Measurements from ENCODE around the gene LRRC61. TPM values are rescaled to one million over a fixed set of nuclear protein-coding genes. Genes with fewer than 3 reads are reported as not detected.
"Not testable (repeated sequence)": the region's sequence is repeated elsewhere in the genome, so short reads cannot be mapped to it uniquely, and the experiment has no call there.

The LRRC61 gene
- total RNA-seq, 6 experiments from 2014 or later: 13.0 to 33.0 (median 19.1) TPM

- ATAC-seq (peak; percentile 17 to 57 (median 46)), DNase-seq (peak in 2 of 3 donors; percentile 81 to 87)
- Histone ChIP-seq H3K4me3 (no peak overlapping the region), H3K36me3 (no peaks in the 10 kb centered on the region), H3K27me3 (no peaks in the 10 kb centered on the region), H3K4me1 (peaks cover 0 to 42% (median 14%) of the 10 kb centered on the region in 4 donors), H3K27ac (peak overlapping the region in 1 of 3 donors; percentile 3), H3K9me3 (no peaks in the 10 kb centered on the region)
- TF ChIP-seq POLR2A (IDR thresholded peaks at IDR 0.05) (no peak), CTCF (IDR thresholded peaks at IDR 0.05) (no peak)
- WGBS (ENCODE audit: insufficient coverage, low coverage, low lambda C conversion rate, missing lambda C conversion rate): no CpG with 5 or more reads among the region's 22 CpGs
- intact Hi-C loops (cut with DNase I): no loop called here
Observed at GRCh38 chr7:150383710-150384397, 60.7 kb downstream of the LRRC61 start.

GRCh38 chr7:150384406-150385301 is 61.5 kb downstream of the LRRC61 start:
- TF ChIP-seq POLR2A (IDR thresholded peaks at IDR 0.05) (no peak), CTCF (IDR thresholded peaks at IDR 0.05) (no peak)
- H3K4me3 ChIP-seq: no peak overlapping the region
- peak in 1 of 3 donors; percentile 37 for DNase-seq
- H3K4me1 ChIP-seq: peaks cover 0 to 47% (median 14%) of the 10 kb centered on the region in 4 donors
- H3K9me3 ChIP-seq: no peaks in the 10 kb centered on the region
- intact Hi-C loops (cut with DNase I): no loop called here
- ATAC-seq: no peak
- 78% methylated on average over 9 of the region's 15 CpGs for WGBS (ENCODE audit: insufficient coverage, low coverage, low lambda C conversion rate, missing lambda C conversion rate)
- no peaks in the 10 kb centered on the region for H3K27me3 ChIP-seq
- no peaks in the 10 kb centered on the region for H3K36me3 ChIP-seq
- H3K27ac ChIP-seq: no peak overlapping the region

DNA sequence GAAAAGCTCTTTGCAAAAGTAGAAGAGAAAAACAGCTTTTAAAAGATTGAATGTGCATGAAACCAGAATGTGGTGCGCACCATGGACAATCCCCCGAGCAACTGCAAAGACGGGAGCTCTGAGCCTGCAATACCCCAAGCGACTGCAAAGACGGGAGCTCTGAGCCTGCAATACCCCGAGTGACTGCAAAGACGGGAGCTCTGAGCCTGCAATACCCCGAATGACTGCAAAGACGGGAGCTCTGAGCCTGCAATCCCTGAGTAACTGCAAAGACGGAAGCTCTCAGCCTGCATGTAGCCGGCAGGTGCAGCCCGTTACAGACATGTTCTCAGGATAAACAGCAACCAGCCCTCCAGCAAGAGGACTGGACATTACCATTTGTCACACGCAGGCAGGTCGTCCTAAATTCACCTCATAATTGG is 62.2 kb downstream of the LRRC61 start:
- no peaks in the 10 kb centered on the region for H3K36me3 ChIP-seq
- ATAC-seq (no peak), DNase-seq (no peak)
- H3K4me3 ChIP-seq: no peak overlapping the region
- intact Hi-C loops (cut with DNase I): no loop called here
- peaks cover 0 to 47% (median 12%) of the 10 kb centered on the region in 4 donors for H3K4me1 ChIP-seq
- 76% methylated on average over 8 of the region's 14 CpGs for WGBS (ENCODE audit: insufficient coverage, low coverage, low lambda C conversion rate, missing lambda C conversion rate)
- H3K27me3 ChIP-seq: no peaks in the 10 kb centered on the region
- peak overlapping the region in 2 of 3 donors; percentile 44 to 66 for H3K27ac ChIP-seq
- no peaks in the 10 kb centered on the region for H3K9me3 ChIP-seq
- TF ChIP-seq POLR2A (IDR thresholded peaks at IDR 0.05) (no peak), CTCF (IDR thresholded peaks at IDR 0.05) (no peak)

- H3K4me3 ChIP-seq; H3K9me3 ChIP-seq; intact Hi-C loops (cut with DNase I); H3K36me3 ChIP-seq; DNase-seq; H3K27me3 ChIP-seq: not testable (repeated sequence)
- peak in 1 of 4 donors; percentile 8 for ATAC-seq
- peaks cover 0 to 47% (median 12%) of the 10 kb centered on the region in 4 donors for H3K4me1 ChIP-seq
- H3K27ac ChIP-seq: peak overlapping the region in 2 of 3 donors; percentile 44 to 66
- 21% methylated on average over 6 of the region's 6 CpGs for WGBS (ENCODE audit: insufficient coverage, low coverage, low lambda C conversion rate, missing lambda C conversion rate)
Observed at GRCh38 chr7:150385884-150386283, 62.7 kb downstream of the LRRC61 start.

Other genes starting within 250 kb of the LRRC61 start
- gene ACTR3C, start 190 bp downstream of the LRRC61 start, total RNA-seq: 10 to 100 TPM; 30.0 to 36.5 (median 32.7) TPM
- gene RARRES2, start 18.3 kb downstream of the LRRC61 start, total RNA-seq: 100 to 1,000 TPM; 552 to 948 (median 788) TPM
- gene REPIN1, start 45.5 kb downstream of the LRRC61 start, total RNA-seq: 100 to 1,000 TPM in 2 of 6 experiments, 10 to 100 TPM in 4; 56.2 to 133 (median 73.5) TPM
- 1 to 10 TPM in 3 of 6 experiments, under 1 TPM in 3; 0.44 to 1.6 (median 0.96) TPM for gene ZNF775, start 56.0 kb downstream of the LRRC61 start, total RNA-seq
- 1 to 10 TPM; 2.7 to 10.0 (median 6.2) TPM for gene GIMAP8, start 127.3 kb downstream of the LRRC61 start, total RNA-seq
- 1 to 10 TPM; 2.6 to 9.1 (median 6.0) TPM for gene GIMAP7, start 191.5 kb downstream of the LRRC61 start, total RNA-seq
- 10 to 100 TPM in 5 of 6 experiments, 1 to 10 TPM in 1; 7.2 to 19.4 (median 12.3) TPM for gene GIMAP4, start 244.0 kb downstream of the LRRC61 start, total RNA-seq